ENCODE results near the gene RPAP3. TPM values are rescaled to one million over a fixed set of nuclear protein-coding genes. Genes with fewer than 3 reads are reported as not detected.

RPAP3 gene
- total and polyA plus RNA-seq, 9 of the 15 experiments (the other 6 are each of a cell fraction or from before 2014, with no cell fraction given) = 40.0 to 92.1 (median 54.1) TPM

- TF ChIP-seq SIX5 (IDR thresholded peaks at IDR 0.05; ENCODE audit: borderline replicate concordance in 1 of 2, insufficient read depth in 1 of 2, low read depth in 1 of 2, low read length in 2 of 2) = no peak
- TF ChIP-seq ETV1 (tag; conservative IDR thresholded peaks at IDR 0.05; ENCODE audit: low read depth) = peak; percentile 37; the same call in 1 of the 2 replicates
- no peak for TF ChIP-seq JUN (IDR thresholded peaks at IDR 0.05; ENCODE audit: borderline replicate concordance, low read depth, low read length)
- TF ChIP-seq JUN (CRISPR knock-in tag; IDR thresholded peaks at IDR 0.05; ENCODE audit: borderline replicate concordance) = 0 out of 2 replicates have a peak, but pooled peaks have one; percentile 41
- TF ChIP-seq TRIM25 (IDR thresholded peaks at IDR 0.05; ENCODE audit: borderline replicate concordance) = no peak
- TF ChIP-seq MAX (CRISPR knock-in tag; IDR thresholded peaks at IDR 0.05) = no peak
- no peak for TF ChIP-seq ZNF318 (IDR thresholded peaks at IDR 0.05; ENCODE audit: borderline replicate concordance in 1 of 2, low read depth in 1 of 2)
- TF ChIP-seq HBP1 (CRISPR knock-in tag; IDR thresholded peaks at IDR 0.05) = no peak
- TF ChIP-seq HNRNPUL1 (IDR thresholded peaks at IDR 0.05; ENCODE audit: low read length) = no peak
- TF ChIP-seq SMAD4 (CRISPR knock-in tag; conservative IDR thresholded peaks at IDR 0.05) = no peak
- TF ChIP-seq LCOR (CRISPR knock-in tag; IDR thresholded peaks at IDR 0.05) = 0 out of 2 replicates have a peak, but pooled peaks have one; percentile 49
- no peak for TF ChIP-seq ZNF124 (CRISPR knock-in tag; IDR thresholded peaks at IDR 0.05)
- TF ChIP-seq KAT7 (CRISPR knock-in tag; IDR thresholded peaks at IDR 0.05; ENCODE audit: borderline replicate concordance) = no peak
- TF ChIP-seq TAF1 (IDR thresholded peaks at IDR 0.05; ENCODE audit: control insufficient read depth, extremely low read depth, insufficient read depth, low read length, severe bottlenecking) = no peak
- no peak for TF ChIP-seq CXXC5 (CRISPR knock-in tag; IDR thresholded peaks at IDR 0.05)
These were observed 36.5 kb upstream of the RPAP3 start (continued) for GRCh38 chr12:47742253-47742825.

All from K562 (cell line).